ENCODE data around the gene KIF26B. TPM values are rescaled to one million over a fixed set of nuclear protein-coding genes. Genes with fewer than 3 reads are reported as not detected.

KIF26B gene
- total RNA-seq, 1 experiment from 2014 or later: 0.04 TPM

GRCh38 chr1:245590726-245591125, 435.9 kb downstream of the KIF26B start:
- Histone ChIP-seq H3K4me3 (ENCODE audit: low read length) (no peak overlapping the region), H3K79me2 (ENCODE audit: low read length) (no peaks in the 10 kb centered on the region), H3K27me3 (ENCODE audit: low read length) (peaks cover 32% of the 10 kb centered on the region), H3K9ac (ENCODE audit: low read length) (no peak overlapping the region), H3K36me3 (ENCODE audit: low read depth, low read length) (no peaks in the 10 kb centered on the region), H2AFZ (ENCODE audit: low read length) (no peak overlapping the region), H3K4me2 (ENCODE audit: low read length) (no peak overlapping the region), H3K9me2 (replicated peaks; ENCODE audit: low read length) (no peaks in the 10 kb centered on the region), H3K4me1 (ENCODE audit: insufficient read depth, low read length) (no peaks in the 10 kb centered on the region), H3K9me3 (ENCODE audit: low read length) (no peaks in the 10 kb centered on the region), H4K20me1 (ENCODE audit: low read length) (no peaks in the 10 kb centered on the region), H3K27ac (ENCODE audit: low read length) (no peak overlapping the region), H3F3A (ENCODE audit: low read length, unreplicated experiment) (no peaks in the 10 kb centered on the region)
- intact Hi-C loops (cut with micrococcal nuclease): no loop called here
- POLR2A ChIA-PET (ENCODE audit: unreplicated experiment): no interaction called here
- CTCF ChIA-PET: interaction anchor here (0.6 kb wide), 1 partner anchor 45 kb away, joined by 4 read pairs; no protein-coding TSS in a partner anchor
- DNase-seq: no peak
- BruUV-seq (replicated peaks): no TSS peak
- TF ChIP-seq EZH2 (IDR thresholded peaks at IDR 0.05; ENCODE audit: low read length, unreplicated experiment) (no peak), CTCF (conservative IDR thresholded peaks at IDR 0.05; ENCODE audit: low read depth, low read length) (no peak), EZH2phosphoT487 (IDR thresholded peaks at IDR 0.05; ENCODE audit: borderline replicate concordance, low read length) (no peak)
- ATAC-seq: no peak

GRCh38 chr1:245591346-245592188, 436.8 kb downstream of the KIF26B start:
- Histone ChIP-seq H3K9me2 (replicated peaks; ENCODE audit: low read length) (no peaks in the 10 kb centered on the region), H3K79me2 (ENCODE audit: low read length) (no peaks in the 10 kb centered on the region), H3K27ac (ENCODE audit: low read length) (no peak overlapping the region), H3K4me3 (ENCODE audit: low read length) (no peak overlapping the region), H3K27me3 (ENCODE audit: low read length) (peaks cover 36% of the 10 kb centered on the region), H4K20me1 (ENCODE audit: low read length) (no peaks in the 10 kb centered on the region), H2AFZ (ENCODE audit: low read length) (no peak overlapping the region), H3K4me1 (ENCODE audit: insufficient read depth, low read length) (no peaks in the 10 kb centered on the region), H3K4me2 (ENCODE audit: low read length) (no peak overlapping the region), H3K36me3 (ENCODE audit: low read depth, low read length) (no peaks in the 10 kb centered on the region), H3K9me3 (ENCODE audit: low read length) (no peaks in the 10 kb centered on the region), H3F3A (ENCODE audit: low read length, unreplicated experiment) (no peaks in the 10 kb centered on the region), H3K9ac (ENCODE audit: low read length) (no peak overlapping the region)
- intact Hi-C loops (cut with micrococcal nuclease): no loop called here
- ATAC-seq (no peak), DNase-seq (no peak)
- TF ChIP-seq EZH2 (IDR thresholded peaks at IDR 0.05; ENCODE audit: low read length, unreplicated experiment): no peak
- no peak for TF ChIP-seq CTCF (conservative IDR thresholded peaks at IDR 0.05; ENCODE audit: low read depth, low read length)
- TF ChIP-seq EZH2phosphoT487 (IDR thresholded peaks at IDR 0.05; ENCODE audit: borderline replicate concordance, low read length): no peak
- ChIA-PET POLR2A (ENCODE audit: unreplicated experiment) (no interaction called here), CTCF (interaction anchor here (0.6 kb wide), 1 partner anchor 46 kb away, joined by 4 read pairs; no protein-coding TSS in a partner anchor)
- no TSS peak for BruUV-seq (replicated peaks)

- TF ChIP-seq EZH2phosphoT487 (IDR thresholded peaks at IDR 0.05; ENCODE audit: borderline replicate concordance, low read length) (no peak), EZH2 (IDR thresholded peaks at IDR 0.05; ENCODE audit: low read length, unreplicated experiment) (no peak), CTCF (conservative IDR thresholded peaks at IDR 0.05; ENCODE audit: low read depth, low read length) (no peak)
- Histone ChIP-seq H2AFZ (ENCODE audit: low read length) (no peak overlapping the region), H3K27ac (ENCODE audit: low read length) (no peak overlapping the region), H3K9ac (ENCODE audit: low read length) (no peak overlapping the region), H3K4me3 (ENCODE audit: low read length) (no peak overlapping the region), H3K9me3 (ENCODE audit: low read length) (no peaks in the 10 kb centered on the region), H3K4me1 (ENCODE audit: insufficient read depth, low read length) (no peaks in the 10 kb centered on the region), H3K27me3 (ENCODE audit: low read length) (peaks cover 36% of the 10 kb centered on the region), H3F3A (ENCODE audit: low read length, unreplicated experiment) (no peaks in the 10 kb centered on the region), H3K4me2 (ENCODE audit: low read length) (no peak overlapping the region), H3K79me2 (ENCODE audit: low read length) (no peaks in the 10 kb centered on the region), H3K36me3 (ENCODE audit: low read depth, low read length) (no peaks in the 10 kb centered on the region), H3K9me2 (replicated peaks; ENCODE audit: low read length) (no peaks in the 10 kb centered on the region), H4K20me1 (ENCODE audit: low read length) (no peaks in the 10 kb centered on the region)
- POLR2A ChIA-PET (ENCODE audit: unreplicated experiment): no interaction called here
- intact Hi-C loops (cut with micrococcal nuclease): no loop called here
- ATAC-seq (no peak), DNase-seq (no peak)
- BruUV-seq (replicated peaks): no TSS peak
- CTCF ChIA-PET: no interaction called here
These were observed 437.3 kb downstream of the KIF26B start for GRCh38 chr1:245592189-245592460.
